ENCODE data around the gene PSMC4. TPM values are rescaled to one million over a fixed set of nuclear protein-coding genes. Genes with fewer than 3 reads are reported as not detected.

The PSMC4 gene
- total RNA-seq, 1 experiment from 2014 or later = 105 TPM

DNA sequence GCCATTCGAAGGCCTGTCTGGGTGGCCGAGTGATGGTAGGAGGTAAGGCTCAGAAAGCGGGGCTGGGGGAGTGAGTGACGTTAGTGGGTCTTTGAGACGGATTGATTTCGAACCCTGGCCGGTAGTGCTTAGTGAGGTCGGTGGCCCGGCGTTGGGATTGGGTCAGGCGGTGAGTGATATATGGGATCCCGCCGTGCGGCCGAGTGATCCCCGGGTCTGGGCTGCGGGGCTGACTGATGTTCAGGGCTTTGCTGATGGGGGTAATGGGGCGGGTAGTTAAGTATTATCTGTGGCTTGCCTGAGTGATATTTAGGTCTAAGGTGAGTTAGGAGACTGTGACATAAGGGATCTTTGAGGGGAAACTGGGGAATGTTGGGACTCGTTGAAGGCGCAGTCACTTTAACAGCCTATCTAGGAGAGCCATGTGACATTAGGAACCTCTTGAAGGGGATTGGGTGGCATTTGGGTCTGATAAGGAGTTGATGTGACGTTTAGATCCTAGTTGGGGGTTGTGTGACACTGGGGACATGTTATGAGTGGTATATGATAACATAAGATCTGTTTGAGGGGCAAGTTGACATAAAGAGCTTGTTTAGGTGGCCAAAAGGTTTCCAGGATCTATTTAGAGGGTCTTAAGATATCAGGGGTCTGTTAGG is 543 bp downstream of the PSMC4 start:
- Mint-ChIP-seq H3K36me3 (ENCODE audit: insufficient read depth, unreplicated experiment) (peaks cover 70% of the 10 kb centered on the region), H3K27ac (ENCODE audit: low read depth, unreplicated experiment) (peak overlapping the region; percentile 98), H3K4me1 (ENCODE audit: insufficient read depth, unreplicated experiment) (peaks cover 19% of the 10 kb centered on the region), H3K27me3 (ENCODE audit: insufficient read depth, unreplicated experiment) (no peaks in the 10 kb centered on the region), H3K9me3 (ENCODE audit: unreplicated experiment) (no peaks in the 10 kb centered on the region), H3K4me3 (ENCODE audit: unreplicated experiment) (peak overlapping the region; percentile 93)
- no peak for DNase-seq (ENCODE audit: unreplicated experiment)
- POLR2A ChIA-PET = interaction anchor here (0.9 to 3.0 kb wide), 12 partner anchors 10 to 527 kb away, joined by 4 to 41 read pairs (median 8); partner anchors contain the start of genes DYRK1B, FBL, SUPT5H and ZNF546
- no peak for TF ChIP-seq CTCF (IDR thresholded peaks at IDR 0.05; ENCODE audit: unreplicated experiment)
- CTCF ChIA-PET = interaction anchor here (0.5 to 5.1 kb wide), 16 partner anchors 9 to 422 kb away, joined by 3 to 67 read pairs (median 3); partner anchors contain the start of genes FBL and ZNF546
- intact Hi-C loops (cut with micrococcal nuclease) = loop anchor here (1.0 to 2.0 kb wide), 3 partner anchors 26 to 125 kb away; partner anchors contain the start of genes FBL, ZNF546 and ZNF780A
- BruUV-seq (replicated peaks) = TSS peak; percentile 51

DNA sequence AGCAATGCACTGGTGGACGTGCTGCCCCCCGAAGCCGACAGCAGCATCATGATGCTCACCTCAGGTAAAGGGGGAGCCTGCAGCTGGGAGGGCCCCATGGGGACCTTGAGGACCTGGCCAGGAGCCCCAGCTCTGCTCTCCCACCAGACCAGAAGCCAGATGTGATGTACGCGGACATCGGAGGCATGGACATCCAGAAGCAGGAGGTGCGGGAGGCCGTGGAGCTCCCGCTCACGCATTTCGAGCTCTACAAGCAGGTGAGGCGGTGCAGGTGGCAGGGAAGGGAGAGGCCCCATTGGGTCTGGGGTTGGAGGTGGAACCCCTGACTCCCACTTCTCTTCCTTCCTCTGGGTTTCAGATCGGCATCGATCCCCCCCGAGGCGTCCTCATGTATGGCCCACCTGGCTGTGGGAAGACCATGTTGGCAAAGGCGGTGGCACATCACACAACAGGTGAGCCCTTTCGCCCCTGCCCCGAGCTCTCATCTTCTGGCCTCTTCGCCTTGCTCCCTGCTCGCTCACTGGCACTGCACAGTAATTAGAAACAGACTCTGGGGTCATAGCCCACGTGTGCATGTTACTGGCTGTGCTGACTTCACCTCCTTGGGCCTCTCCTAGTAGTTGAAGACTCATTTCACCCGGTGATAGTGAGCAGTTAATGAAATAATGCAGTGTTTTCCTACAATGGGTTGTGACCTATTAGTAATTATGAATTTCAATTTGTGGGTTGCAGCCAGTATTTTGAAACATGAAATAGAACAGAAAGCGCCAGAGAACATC is 3.6 kb downstream of the PSMC4 start:
- CTCF ChIA-PET = interaction anchor here (1.1 kb wide), 1 partner anchor 165 kb away, joined by 3 read pairs; no protein-coding TSS in a partner anchor
- Mint-ChIP-seq H3K36me3 (ENCODE audit: insufficient read depth, unreplicated experiment) (peaks cover 88% of the 10 kb centered on the region), H3K9me3 (ENCODE audit: unreplicated experiment) (no peaks in the 10 kb centered on the region), H3K4me3 (ENCODE audit: unreplicated experiment) (no peak overlapping the region), H3K4me1 (ENCODE audit: insufficient read depth, unreplicated experiment) (peaks cover 11% of the 10 kb centered on the region), H3K27ac (ENCODE audit: low read depth, unreplicated experiment) (no peak overlapping the region), H3K27me3 (ENCODE audit: insufficient read depth, unreplicated experiment) (no peaks in the 10 kb centered on the region)
- no peak for TF ChIP-seq CTCF (IDR thresholded peaks at IDR 0.05; ENCODE audit: unreplicated experiment)
- POLR2A ChIA-PET = no interaction called here
- BruUV-seq (replicated peaks) = no TSS peak
- DNase-seq (ENCODE audit: unreplicated experiment) = no peak
- intact Hi-C loops (cut with micrococcal nuclease) = no loop called here

- POLR2A ChIA-PET = interaction anchor here (3.3 kb wide), 1 partner anchor 12 kb away, joined by 14 read pairs; the partner anchor contains the start of gene PSMC4
- CTCF ChIA-PET = no interaction called here
- Mint-ChIP-seq H3K27me3 (ENCODE audit: insufficient read depth, unreplicated experiment) (no peaks in the 10 kb centered on the region), H3K4me1 (ENCODE audit: insufficient read depth, unreplicated experiment) (peaks cover 6% of the 10 kb centered on the region), H3K36me3 (ENCODE audit: insufficient read depth, unreplicated experiment) (peaks cover 62% of the 10 kb centered on the region), H3K27ac (ENCODE audit: low read depth, unreplicated experiment) (no peak overlapping the region), H3K4me3 (ENCODE audit: unreplicated experiment) (no peak overlapping the region), H3K9me3 (ENCODE audit: unreplicated experiment) (peaks cover 8% of the 10 kb centered on the region)
- no peak for DNase-seq (ENCODE audit: unreplicated experiment)
- intact Hi-C loops (cut with micrococcal nuclease) = no loop called here
- no peak for TF ChIP-seq CTCF (IDR thresholded peaks at IDR 0.05; ENCODE audit: unreplicated experiment)
- no TSS peak for BruUV-seq (replicated peaks)
Measured at GRCh38 chr19:39982883-39983282, 11.9 kb downstream of the PSMC4 start.

DNA sequence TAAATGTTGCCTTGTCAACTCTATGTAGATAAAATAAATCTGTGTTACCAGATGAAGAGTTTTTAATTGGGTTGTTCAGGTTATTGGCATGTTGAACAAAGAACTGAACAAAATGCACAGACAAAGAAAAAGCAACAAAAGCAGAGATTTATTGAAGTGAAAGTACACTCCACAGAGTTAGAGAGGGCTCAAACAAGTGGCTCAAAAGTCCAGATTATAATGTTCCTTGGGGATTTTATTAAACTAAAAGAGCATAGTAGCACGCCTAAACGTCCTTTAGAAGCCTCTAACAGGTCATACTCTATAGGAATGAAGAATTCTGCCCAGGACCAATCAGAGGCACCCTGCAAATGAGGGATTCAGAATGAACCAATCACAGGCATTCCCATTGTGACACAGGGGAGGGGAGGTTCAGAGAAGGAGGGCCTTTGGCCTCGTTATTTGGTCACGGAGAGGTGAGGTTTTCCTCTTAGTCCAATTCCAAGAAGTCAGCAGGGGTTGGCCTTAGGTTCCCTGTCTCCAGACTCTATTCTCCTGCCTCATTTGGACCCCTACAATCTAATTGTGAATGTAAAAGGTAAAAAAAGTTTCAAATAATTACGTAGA is 12.8 kb downstream of the PSMC4 start:
- Mint-ChIP-seq H3K27ac (ENCODE audit: low read depth, unreplicated experiment) (no peak overlapping the region), H3K36me3 (ENCODE audit: insufficient read depth, unreplicated experiment) (peaks cover 53% of the 10 kb centered on the region), H3K9me3 (ENCODE audit: unreplicated experiment) (peaks cover 8% of the 10 kb centered on the region), H3K4me1 (ENCODE audit: insufficient read depth, unreplicated experiment) (peaks cover 6% of the 10 kb centered on the region), H3K4me3 (ENCODE audit: unreplicated experiment) (no peak overlapping the region), H3K27me3 (ENCODE audit: insufficient read depth, unreplicated experiment) (no peaks in the 10 kb centered on the region)
- TF ChIP-seq CTCF (IDR thresholded peaks at IDR 0.05; ENCODE audit: unreplicated experiment) = no peak
- no peak for DNase-seq (ENCODE audit: unreplicated experiment)
- ChIA-PET CTCF (interaction anchor here (1.1 kb wide), 1 partner anchor 14 kb away, joined by 3 read pairs; no protein-coding TSS in a partner anchor), POLR2A (interaction anchor here (0.7 to 3.3 kb wide), 3 partner anchors 13 to 587 kb away, joined by 3 to 14 read pairs (median 3); partner anchors contain the start of genes PSMC4 and ZNF546)
- no TSS peak for BruUV-seq (replicated peaks)
- intact Hi-C loops (cut with micrococcal nuclease) = no loop called here
